CD4-positive, alpha-beta T cell (primary cell): ENCODE measurements around the gene TNFRSF25. TPM values are rescaled to one million over a fixed set of nuclear protein-coding genes. Genes with fewer than 3 reads are reported as not detected.

Experiments
- ATAC-seq: fragments of 200-7000 bp; cut with Tn5 transposase; one replicate; pipeline ENCODE4 v1.10.0; 2022; ENCODE audit warnings: mild to moderate bottlenecking; ENCODE audit not compliant: poor library complexity
- CTCF ChIA-PET: fragments of 350-600 bp; sonication (Branson Sonifier 250); formaldehyde crosslinking; loops from one replicate; lab custom pipeline; 2021; ENCODE audit warnings: antibody characterized with exemption, inconsistent platforms; lab: Charles Lee
- POLR2A ChIA-PET: fragments of 350-600 bp; sonication (Branson Sonifier 250); formaldehyde crosslinking; loops from one replicate; lab custom pipeline; 2021; ENCODE audit warnings: antibody characterized with exemption, inconsistent platforms; lab: Charles Lee
- DNase-seq, 14 experiments: peaks; one replicate each; pipeline ENCODE4 v3.0.0-alpha.2; 2013 to 2020; ENCODE audit warnings: mixed read lengths in 2 of 14
- H3K27ac ChIP-seq, 2 donors: one replicate each; pipeline versions ENCODE4 v1.5.1 to v1.7.0; 2013; ENCODE audit warnings: low read length in 2 of 2, low read depth in 1 of 2, mild to moderate bottlenecking in 1 of 2
- H3K27me3 ChIP-seq, 2 experiments: 1 replicate in 1 of 2; 2 replicates in 1 of 2; pipeline versions ENCODE4 v1.6.1 to v1.7.0; 2013; ENCODE audit warnings: low read length in 2 of 2, control low read depth in 1 of 2, mild to moderate bottlenecking in 1 of 2, moderate library complexity in 1 of 2; ENCODE audit not compliant: insufficient read depth in 2 of 2, control insufficient read depth in 1 of 2
- H3K36me3 ChIP-seq: one replicate; pipeline ENCODE4 v1.6.1; 2013; ENCODE audit warnings: low read length, control low read depth; ENCODE audit not compliant: insufficient read depth
- H3K4me1 ChIP-seq: one replicate; pipeline ENCODE4 v1.6.1; 2013; ENCODE audit warnings: low read length, control low read depth; ENCODE audit not compliant: insufficient read depth
- H3K4me3 ChIP-seq: one replicate; pipeline ENCODE4 v1.5.1; 2013; ENCODE audit warnings: mild to moderate bottlenecking, low read length, moderate library complexity
- H3K9me3 ChIP-seq, 2 experiments: 1 replicate in 1 of 2; 2 replicates in 1 of 2; pipeline versions ENCODE4 v1.6.1 to v1.7.0; 2013; ENCODE audit warnings: low read length in 2 of 2, mild to moderate bottlenecking in 2 of 2, control low read depth in 1 of 2, moderate library complexity in 1 of 2; ENCODE audit not compliant: control insufficient read depth in 1 of 2, insufficient read depth in 1 of 2
- H3K27ac Mint-ChIP-seq: one replicate; pipeline ENCODE4 v1.8.0; 2020; ENCODE audit warnings: mixed read lengths
- H3K27me3 Mint-ChIP-seq: one replicate; pipeline ENCODE4 v1.8.0; 2021; ENCODE audit warnings: mixed read lengths
- H3K36me3 Mint-ChIP-seq: one replicate; pipeline ENCODE4 v1.8.0; 2021; ENCODE audit warnings: low read depth, mixed read lengths
- H3K4me1 Mint-ChIP-seq: one replicate; pipeline ENCODE4 v1.8.0; 2021; ENCODE audit warnings: low read depth, mixed read lengths
- H3K4me3 Mint-ChIP-seq: one replicate; pipeline ENCODE4 v1.8.0; 2020; ENCODE audit warnings: mild to moderate bottlenecking, mixed read lengths
- H3K9me3 Mint-ChIP-seq: one replicate; pipeline ENCODE4 v1.8.0; 2020; ENCODE audit warnings: mixed read lengths
- intact Hi-C, 2 experiments: fragments of 100-400 bp; cut with DNase I in 1 of 2; cut with micrococcal nuclease in 1 of 2; formaldehyde crosslinking; loops; one replicate each; pipeline versions ENCODE4 v1.15.1 to v1.9.0; 2023 to 2025; cut with DNase I, micrococcal nuclease
- total RNA-seq, 174 experiments: library from RNA in 2 of 174; stranded (reverse) in 2 of 174; gene quantifications; one replicate each; pipeline ENCODE4 v1.2.3 and lab custom pipeline; 2021 to 2026
- TF ChIP-seq, protein P1 (sequence below): fragments of 200-600 bp; IDR thresholded peaks from one replicate; pipeline ENCODE4 v1.8.0; 2022; ENCODE audit warnings: antibody characterized with exemption, mild to moderate bottlenecking

Gene TNFRSF25
- total RNA-seq, 2 experiments from 2014 or later, result 220 to 225 TPM

DNA sequence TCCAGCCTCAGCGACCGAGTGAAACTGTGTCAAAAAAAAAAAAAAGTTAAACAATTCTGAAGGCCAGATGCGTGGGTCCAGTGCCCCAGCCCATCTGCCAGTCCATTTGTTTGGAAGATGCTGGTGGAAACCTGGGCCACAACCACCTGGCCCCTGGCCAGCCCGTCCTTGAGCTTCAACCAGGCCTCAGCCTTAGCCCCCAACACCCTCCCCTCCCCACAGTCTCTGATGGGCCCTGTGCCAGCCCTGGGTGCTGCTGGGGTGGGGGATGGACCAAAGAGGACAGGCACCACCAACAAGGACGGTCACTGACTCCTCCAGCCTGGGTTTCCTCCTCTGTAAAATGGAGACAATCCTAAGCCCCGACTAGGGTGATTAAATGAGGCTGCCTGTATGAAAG, 45.1 kb upstream of the TNFRSF25 start:
- H3K4me1 ChIP-seq, result no peaks in the 10 kb centered on the region
- TF ChIP-seq, protein P1, sequence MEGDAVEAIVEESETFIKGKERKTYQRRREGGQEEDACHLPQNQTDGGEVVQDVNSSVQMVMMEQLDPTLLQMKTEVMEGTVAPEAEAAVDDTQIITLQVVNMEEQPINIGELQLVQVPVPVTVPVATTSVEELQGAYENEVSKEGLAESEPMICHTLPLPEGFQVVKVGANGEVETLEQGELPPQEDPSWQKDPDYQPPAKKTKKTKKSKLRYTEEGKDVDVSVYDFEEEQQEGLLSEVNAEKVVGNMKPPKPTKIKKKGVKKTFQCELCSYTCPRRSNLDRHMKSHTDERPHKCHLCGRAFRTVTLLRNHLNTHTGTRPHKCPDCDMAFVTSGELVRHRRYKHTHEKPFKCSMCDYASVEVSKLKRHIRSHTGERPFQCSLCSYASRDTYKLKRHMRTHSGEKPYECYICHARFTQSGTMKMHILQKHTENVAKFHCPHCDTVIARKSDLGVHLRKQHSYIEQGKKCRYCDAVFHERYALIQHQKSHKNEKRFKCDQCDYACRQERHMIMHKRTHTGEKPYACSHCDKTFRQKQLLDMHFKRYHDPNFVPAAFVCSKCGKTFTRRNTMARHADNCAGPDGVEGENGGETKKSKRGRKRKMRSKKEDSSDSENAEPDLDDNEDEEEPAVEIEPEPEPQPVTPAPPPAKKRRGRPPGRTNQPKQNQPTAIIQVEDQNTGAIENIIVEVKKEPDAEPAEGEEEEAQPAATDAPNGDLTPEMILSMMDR, result no peak
- H3K27ac ChIP-seq, result no peak overlapping the region
- H3K9me3 ChIP-seq, result peaks cover 0 to 7% of the 10 kb centered on the region in 2 experiments
- intact Hi-C loops, result no loop called here
- H3K27me3 Mint-ChIP-seq, result no peaks in the 10 kb centered on the region
- H3K36me3 ChIP-seq, result no peaks in the 10 kb centered on the region
- no peak overlapping the region for H3K4me3 ChIP-seq
- CTCF ChIA-PET, result no interaction called here
- DNase-seq (no peak), ATAC-seq (no peak)
- no peaks in the 10 kb centered on the region for H3K4me1 Mint-ChIP-seq
- H3K36me3 Mint-ChIP-seq, result no peaks in the 10 kb centered on the region
- H3K9me3 Mint-ChIP-seq, result no peaks in the 10 kb centered on the region
- no peak overlapping the region for H3K4me3 Mint-ChIP-seq
- peaks cover 2 to 6% of the 10 kb centered on the region in 2 experiments for H3K27me3 ChIP-seq
- POLR2A ChIA-PET, result interaction anchor here (0.7 kb wide), 1 partner anchor 40 kb away, joined by 3 read pairs; no protein-coding TSS in a partner anchor
- no peak overlapping the region for H3K27ac Mint-ChIP-seq

DNA sequence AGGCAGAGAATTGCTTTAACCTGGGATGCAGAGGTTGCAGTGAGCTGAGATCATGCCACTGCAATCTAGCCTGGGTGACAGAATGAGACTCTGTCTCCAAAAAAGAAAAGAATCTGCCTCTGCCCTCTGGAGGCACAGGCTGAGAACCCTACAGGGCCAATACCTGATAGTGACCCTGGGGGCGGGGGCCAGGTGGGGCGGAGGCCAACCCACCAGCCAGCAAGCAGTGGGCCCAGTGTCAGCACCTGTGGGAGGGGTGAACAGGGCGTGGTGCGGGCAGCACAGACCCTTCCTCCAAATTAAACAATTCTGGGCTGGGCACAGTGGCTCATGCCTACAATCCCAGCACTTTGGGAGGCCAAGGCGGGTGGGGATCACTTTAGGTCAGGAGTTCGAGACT, 44.5 kb upstream of the TNFRSF25 start:
- H3K9me3 Mint-ChIP-seq, result no peaks in the 10 kb centered on the region
- Histone ChIP-seq H3K9me3 (peaks cover 0 to 7% of the 10 kb centered on the region in 2 experiments), H3K36me3 (no peaks in the 10 kb centered on the region), H3K4me1 (no peaks in the 10 kb centered on the region), H3K4me3 (no peak overlapping the region), H3K27ac (no peak overlapping the region), H3K27me3 (peaks cover 2 to 6% of the 10 kb centered on the region in 2 experiments)
- no peak for ATAC-seq
- ChIA-PET POLR2A (interaction anchor here (0.7 kb wide), 1 partner anchor 39 kb away, joined by 3 read pairs; no protein-coding TSS in a partner anchor), CTCF (no interaction called here)
- no peak overlapping the region for H3K4me3 Mint-ChIP-seq
- no peaks in the 10 kb centered on the region for H3K36me3 Mint-ChIP-seq
- no peak overlapping the region for H3K27ac Mint-ChIP-seq
- H3K27me3 Mint-ChIP-seq, result peaks cover under 1% of the 10 kb centered on the region
- intact Hi-C loops, result no loop called here
- H3K4me1 Mint-ChIP-seq, result no peaks in the 10 kb centered on the region
- DNase-seq, result no peak
- TF ChIP-seq, protein P1, result no peak

DNA sequence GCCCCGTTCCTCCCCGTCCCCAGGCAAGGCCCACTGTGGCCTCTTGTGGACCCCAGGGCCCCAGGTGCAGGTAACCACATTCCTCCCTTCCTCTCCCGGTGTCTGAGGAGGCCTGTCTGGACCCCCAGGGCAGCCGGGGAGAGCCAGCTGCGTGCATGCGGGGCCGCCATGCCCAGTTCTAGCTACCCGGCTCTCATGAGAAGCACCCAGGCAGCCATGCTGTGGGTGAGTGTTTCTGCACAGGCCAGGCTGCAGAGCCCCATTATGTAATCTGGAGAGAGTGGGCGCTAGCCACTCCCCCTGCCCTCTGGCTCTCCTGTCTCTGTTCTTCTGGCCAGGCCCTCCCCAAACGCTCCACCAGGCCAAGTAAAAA, 43.9 kb upstream of the TNFRSF25 start:
- H3K4me3 Mint-ChIP-seq, result no peak overlapping the region
- DNase-seq (no peak), ATAC-seq (no peak)
- no peaks in the 10 kb centered on the region for H3K36me3 Mint-ChIP-seq
- peaks cover 2 to 6% of the 10 kb centered on the region in 2 experiments for H3K27me3 ChIP-seq
- no peak overlapping the region for H3K27ac ChIP-seq
- no peak overlapping the region for H3K27ac Mint-ChIP-seq
- H3K27me3 Mint-ChIP-seq, result peaks cover 3% of the 10 kb centered on the region
- H3K9me3 Mint-ChIP-seq, result no peaks in the 10 kb centered on the region
- CTCF ChIA-PET, result no interaction called here
- no peak overlapping the region for H3K4me3 ChIP-seq
- H3K4me1 ChIP-seq, result no peaks in the 10 kb centered on the region
- peaks cover 0 to 7% of the 10 kb centered on the region in 2 experiments for H3K9me3 ChIP-seq
- TF ChIP-seq, protein P1, result no peak
- H3K36me3 ChIP-seq, result no peaks in the 10 kb centered on the region
- H3K4me1 Mint-ChIP-seq, result no peaks in the 10 kb centered on the region
- intact Hi-C loops, result no loop called here
- POLR2A ChIA-PET, result no interaction called here
